GM12874 (cell line): Measurements from ENCODE around the gene STK24.

Experiments
- TF ChIP-seq, protein P1 (sequence below): IDR thresholded peaks from 2 replicates; pipeline ENCODE4 v1.5.1; 2011; ENCODE audit warnings: low read depth, mild to moderate bottlenecking, control low read depth, low read length, moderate library complexity; ENCODE audit not compliant: insufficient read depth

STK24 gene

DNA sequence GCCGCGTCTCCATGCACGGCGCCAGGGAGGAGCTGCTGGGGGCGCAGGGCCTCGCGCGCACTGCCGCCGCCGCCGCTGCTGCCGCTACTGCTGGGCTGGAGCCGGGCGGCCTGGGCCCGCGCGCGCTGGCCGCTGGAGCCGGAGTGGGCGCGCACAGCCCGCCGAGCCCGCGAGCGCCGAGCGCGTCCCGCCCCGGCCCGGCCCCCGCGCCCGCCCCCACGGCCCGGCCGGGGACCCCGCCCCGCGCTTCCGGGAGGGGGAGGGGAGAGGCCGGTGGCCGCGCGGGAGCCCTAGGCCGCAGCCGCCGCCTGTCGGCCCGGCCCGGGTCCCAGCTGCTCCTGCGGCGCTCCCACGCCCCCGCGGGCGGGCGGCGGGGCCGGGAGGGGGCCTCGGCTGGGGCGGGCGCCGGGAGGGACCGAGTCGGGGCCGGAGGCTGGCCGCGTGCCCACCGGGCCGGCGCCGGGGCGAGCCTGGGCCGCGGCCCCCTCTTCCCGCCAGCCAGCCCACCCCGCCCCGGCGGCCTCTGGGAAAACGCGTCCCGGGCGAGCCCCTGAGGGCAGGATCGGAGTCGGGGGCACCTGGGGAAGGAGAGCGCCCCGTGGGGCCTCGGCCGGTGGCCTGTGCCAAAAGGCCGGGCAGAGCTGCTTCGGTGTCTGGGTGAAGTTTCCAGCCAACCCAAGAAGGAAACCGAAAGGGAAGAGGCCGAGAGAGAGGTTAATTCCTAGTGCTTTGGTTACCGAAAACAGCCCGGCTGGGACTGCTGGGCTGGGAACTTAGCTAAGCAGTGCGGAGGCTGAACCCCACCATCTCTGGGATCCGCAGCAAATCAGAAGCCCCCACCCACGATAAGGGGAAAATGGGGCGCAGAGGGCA is at the start of gene STK24:
Gene STK24 (minus strand): TSS at position 145 of the 873 bp plus-strand sequence. CDS start 321 bp downstream, outside the sequence.
- TF ChIP-seq, protein P1, sequence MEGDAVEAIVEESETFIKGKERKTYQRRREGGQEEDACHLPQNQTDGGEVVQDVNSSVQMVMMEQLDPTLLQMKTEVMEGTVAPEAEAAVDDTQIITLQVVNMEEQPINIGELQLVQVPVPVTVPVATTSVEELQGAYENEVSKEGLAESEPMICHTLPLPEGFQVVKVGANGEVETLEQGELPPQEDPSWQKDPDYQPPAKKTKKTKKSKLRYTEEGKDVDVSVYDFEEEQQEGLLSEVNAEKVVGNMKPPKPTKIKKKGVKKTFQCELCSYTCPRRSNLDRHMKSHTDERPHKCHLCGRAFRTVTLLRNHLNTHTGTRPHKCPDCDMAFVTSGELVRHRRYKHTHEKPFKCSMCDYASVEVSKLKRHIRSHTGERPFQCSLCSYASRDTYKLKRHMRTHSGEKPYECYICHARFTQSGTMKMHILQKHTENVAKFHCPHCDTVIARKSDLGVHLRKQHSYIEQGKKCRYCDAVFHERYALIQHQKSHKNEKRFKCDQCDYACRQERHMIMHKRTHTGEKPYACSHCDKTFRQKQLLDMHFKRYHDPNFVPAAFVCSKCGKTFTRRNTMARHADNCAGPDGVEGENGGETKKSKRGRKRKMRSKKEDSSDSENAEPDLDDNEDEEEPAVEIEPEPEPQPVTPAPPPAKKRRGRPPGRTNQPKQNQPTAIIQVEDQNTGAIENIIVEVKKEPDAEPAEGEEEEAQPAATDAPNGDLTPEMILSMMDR, result no peak

DNA sequence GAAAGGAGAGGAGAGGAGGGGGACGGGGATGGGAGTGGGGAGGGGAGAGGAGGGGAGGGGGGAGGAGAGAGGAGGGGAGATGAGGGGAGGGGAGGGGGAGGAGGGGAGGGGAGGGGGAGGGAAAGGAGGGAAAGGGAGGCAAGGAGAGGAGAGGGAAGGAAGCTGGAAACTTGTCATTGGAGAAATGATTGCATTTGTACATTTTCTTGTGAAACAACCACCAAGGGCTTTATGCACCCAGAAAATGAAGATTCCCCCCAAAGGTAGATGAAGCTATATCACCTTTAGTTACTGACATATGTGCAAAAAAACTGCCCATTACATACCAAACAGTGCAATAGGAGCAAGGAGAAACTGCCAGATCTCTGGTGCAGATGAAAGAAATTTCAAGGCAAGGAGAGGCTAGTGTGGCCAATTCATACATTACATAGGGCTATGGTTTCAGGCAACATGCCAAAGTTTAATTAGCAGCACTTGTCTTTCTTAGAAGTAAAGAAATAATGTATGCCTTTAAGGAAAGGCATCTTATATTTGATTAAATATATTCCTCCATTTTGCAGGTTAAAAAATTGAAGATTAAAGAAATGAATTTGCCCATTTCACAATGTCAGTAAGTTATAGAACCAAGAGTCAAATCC is 49.5 kb upstream of the STK24 start:
- TF ChIP-seq, protein P1, result no peak

DNA sequence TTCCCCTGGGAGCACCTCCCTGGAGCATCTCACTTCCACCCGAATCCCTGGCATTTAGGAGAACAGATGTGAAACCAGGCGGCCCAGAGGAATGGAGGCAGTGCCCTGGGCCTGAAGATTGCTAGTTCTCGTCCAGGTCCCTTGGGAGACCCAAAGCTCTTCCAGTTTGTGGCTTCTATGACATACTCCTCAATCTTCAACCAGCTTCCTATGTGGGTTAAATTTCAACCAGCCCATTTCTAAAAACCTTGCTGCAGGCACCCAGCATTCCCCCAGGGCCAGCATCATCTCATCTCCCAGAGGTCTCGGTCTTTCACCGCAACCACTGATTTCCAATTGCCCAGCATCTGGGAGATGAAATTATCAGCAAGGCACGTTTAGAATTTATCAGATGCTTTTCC is 46.0 kb upstream of the STK24 start:
- TF ChIP-seq, protein P1, result no peak

DNA sequence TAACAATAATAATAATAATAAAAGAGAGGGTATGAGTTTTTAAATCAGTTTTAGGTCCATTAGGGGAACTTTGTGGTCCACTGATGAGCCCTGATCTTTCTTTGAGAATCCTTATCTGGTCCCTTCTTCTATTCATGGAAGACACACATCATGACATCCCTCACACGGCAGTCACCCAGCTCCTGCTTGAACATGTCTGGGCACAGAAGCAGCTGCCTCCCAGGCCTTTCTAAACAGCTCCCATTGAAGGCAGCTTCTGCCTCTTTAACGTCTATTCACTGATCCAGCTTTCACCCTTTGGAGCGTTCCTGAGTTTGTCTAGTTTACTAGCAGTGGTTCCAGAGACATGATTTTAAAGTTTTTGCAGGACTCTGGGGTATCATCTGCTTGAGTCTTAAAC is 42.6 kb upstream of the STK24 start:
- TF ChIP-seq, protein P1, result no peak

DNA sequence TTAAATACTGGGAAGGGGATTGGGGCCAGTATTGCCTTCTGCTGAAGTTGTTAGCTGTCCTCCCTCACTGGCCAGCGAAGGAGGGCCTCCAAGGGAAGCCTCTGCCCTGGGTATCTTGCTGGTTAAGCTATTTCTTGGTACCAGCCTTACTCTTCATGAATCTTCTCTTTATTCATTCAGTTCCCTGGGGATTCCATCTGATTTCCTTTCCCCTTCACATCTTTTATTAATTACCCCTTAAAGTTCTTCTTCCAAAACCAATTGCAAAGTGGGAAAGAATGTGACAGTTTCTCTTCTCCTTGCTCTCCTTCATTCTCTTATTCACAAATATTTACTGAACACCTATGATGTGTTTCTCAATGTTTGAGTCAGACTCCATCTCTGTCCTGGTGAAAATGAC is 36.7 kb upstream of the STK24 start:
- TF ChIP-seq, protein P1, result no peak

DNA sequence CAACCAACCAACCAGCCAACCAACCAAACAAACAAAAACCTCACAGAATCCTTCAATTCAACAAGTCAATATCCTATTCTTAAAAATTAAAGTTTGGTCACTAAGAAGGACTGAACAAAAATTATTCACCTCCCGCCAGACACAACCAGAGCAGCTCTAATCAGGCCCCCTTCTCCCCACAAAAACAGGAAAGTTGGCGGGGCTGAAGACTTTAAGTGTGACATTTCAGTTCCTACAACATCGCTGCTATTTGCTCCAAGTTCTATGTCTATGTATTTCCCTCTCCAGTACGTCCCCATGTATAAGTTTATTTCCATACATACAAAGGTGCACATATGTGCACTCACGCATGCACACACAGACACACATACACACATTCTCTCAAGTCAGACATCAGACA is 32.8 kb upstream of the STK24 start:
- TF ChIP-seq, protein P1, result no peak

DNA sequence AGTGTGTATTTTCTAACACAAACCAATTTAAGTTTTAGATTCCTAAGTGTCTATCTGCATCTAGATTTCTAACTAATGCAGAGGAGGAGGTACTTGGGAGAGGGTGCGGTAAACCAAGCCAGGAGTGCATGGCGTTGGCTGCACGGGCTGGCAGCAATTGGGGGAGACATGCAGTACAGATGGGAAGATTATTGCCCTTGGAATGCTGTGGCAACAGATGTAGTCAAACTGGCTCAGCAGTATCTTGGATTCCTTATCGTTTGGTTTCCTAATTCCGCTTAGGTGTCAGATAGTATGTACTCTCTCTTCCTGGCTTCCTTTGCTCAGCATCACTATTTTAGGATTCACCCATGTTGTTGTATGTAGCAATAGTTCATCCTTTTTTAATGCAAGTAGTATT is 29.4 kb upstream of the STK24 start:
- TF ChIP-seq, protein P1, result no peak
